ENCODE data around the gene NRP2.

NRP2 gene

DNA sequence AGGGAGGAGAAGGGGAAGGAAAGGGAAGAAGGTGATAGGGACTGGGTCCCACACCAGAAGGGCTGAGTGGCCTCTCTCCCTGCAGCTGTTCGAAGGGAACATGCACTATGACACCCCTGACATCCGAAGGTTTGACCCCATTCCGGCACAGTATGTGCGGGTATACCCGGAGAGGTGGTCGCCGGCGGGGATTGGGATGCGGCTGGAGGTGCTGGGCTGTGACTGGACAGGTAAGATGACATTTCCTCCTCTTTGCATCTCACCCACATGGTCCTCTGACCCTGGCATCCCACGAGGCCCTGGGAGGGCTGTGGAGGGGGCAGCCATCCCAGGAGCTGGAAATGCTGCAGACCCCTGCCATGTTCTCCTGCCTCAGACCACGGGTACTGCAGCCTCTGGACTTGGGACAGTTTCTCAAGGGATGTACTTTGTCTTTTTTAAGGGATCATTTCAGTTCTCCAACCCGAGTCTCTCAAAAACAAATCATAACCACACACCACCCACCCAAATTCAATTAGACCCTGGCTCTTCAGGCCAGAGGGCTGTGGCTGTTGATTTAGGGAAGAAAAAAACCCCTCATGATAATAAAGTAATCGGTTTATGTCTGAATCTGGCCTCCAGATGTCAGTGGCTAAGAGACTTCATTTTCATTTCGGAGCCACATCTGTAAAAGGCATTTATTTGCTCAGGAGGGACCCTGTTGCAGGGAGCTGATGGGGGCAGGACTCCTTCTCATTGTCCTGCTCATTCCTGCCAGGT is 63.5 kb downstream of the NRP2 start (continued):
- no peak for TF ChIP-seq POU6F1 (CRISPR knock-in tag; IDR thresholded peaks at IDR 0.05; ENCODE audit: borderline replicate concordance, low read depth)
- TF ChIP-seq ESRRG (CRISPR knock-in tag; IDR thresholded peaks at IDR 0.05): no peak
- TF ChIP-seq ARNTL (CRISPR knock-in tag; IDR thresholded peaks at IDR 0.05; ENCODE audit: borderline replicate concordance, low read depth): no peak
- TF ChIP-seq TOX (CRISPR knock-in tag; IDR thresholded peaks at IDR 0.05; ENCODE audit: borderline replicate concordance): no peak

- TF ChIP-seq, protein P1, sequence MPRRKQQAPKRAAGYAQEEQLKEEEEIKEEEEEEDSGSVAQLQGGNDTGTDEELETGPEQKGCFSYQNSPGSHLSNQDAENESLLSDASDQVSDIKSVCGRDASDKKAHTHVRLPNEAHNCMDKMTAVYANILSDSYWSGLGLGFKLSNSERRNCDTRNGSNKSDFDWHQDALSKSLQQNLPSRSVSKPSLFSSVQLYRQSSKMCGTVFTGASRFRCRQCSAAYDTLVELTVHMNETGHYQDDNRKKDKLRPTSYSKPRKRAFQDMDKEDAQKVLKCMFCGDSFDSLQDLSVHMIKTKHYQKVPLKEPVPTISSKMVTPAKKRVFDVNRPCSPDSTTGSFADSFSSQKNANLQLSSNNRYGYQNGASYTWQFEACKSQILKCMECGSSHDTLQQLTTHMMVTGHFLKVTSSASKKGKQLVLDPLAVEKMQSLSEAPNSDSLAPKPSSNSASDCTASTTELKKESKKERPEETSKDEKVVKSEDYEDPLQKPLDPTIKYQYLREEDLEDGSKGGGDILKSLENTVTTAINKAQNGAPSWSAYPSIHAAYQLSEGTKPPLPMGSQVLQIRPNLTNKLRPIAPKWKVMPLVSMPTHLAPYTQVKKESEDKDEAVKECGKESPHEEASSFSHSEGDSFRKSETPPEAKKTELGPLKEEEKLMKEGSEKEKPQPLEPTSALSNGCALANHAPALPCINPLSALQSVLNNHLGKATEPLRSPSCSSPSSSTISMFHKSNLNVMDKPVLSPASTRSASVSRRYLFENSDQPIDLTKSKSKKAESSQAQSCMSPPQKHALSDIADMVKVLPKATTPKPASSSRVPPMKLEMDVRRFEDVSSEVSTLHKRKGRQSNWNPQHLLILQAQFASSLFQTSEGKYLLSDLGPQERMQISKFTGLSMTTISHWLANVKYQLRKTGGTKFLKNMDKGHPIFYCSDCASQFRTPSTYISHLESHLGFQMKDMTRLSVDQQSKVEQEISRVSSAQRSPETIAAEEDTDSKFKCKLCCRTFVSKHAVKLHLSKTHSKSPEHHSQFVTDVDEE (CRISPR knock-in tag; IDR thresholded peaks at IDR 0.05): 0 out of 2 replicates have a peak, but pooled peaks have one; percentile 0
- no peak for TF ChIP-seq ZFP3 (CRISPR knock-in tag; IDR thresholded peaks at IDR 0.05)
- peak; percentile 58 for ATAC-seq
Observed at GRCh38 chr2:205746420-205746785, 64.1 kb downstream of the NRP2 start.

DNA sequence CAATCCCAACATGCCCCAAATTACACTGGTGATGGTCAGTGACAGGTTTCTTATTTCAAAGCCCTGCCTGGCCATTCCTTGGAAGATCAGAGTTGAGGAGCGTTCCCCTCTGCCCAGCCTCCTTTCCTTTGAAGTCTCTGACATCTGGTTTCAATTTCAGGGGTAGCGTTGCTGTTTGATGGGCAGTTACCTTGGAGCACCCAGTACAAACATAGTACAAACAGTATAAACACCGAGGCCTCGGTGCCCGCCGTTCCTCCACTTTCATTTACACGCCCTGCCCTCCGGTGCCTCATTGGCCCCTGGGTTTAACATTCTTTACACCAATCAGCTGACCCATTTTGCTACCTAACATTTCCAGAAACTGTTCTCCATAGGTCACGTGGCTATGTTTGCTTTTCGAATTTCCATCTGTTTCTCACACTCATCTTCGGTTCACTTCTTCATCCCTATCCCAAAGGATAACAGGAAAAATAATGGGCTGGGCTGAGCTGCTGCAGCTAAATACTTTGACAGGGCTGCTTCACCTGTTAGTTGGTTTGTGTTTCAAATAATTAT is 65.6 kb downstream of the NRP2 start:
- TF ChIP-seq, protein P1 (CRISPR knock-in tag; IDR thresholded peaks at IDR 0.05): 0 out of 2 replicates have a peak, but pooled peaks have one; percentile 14
- TF ChIP-seq, protein P2, sequence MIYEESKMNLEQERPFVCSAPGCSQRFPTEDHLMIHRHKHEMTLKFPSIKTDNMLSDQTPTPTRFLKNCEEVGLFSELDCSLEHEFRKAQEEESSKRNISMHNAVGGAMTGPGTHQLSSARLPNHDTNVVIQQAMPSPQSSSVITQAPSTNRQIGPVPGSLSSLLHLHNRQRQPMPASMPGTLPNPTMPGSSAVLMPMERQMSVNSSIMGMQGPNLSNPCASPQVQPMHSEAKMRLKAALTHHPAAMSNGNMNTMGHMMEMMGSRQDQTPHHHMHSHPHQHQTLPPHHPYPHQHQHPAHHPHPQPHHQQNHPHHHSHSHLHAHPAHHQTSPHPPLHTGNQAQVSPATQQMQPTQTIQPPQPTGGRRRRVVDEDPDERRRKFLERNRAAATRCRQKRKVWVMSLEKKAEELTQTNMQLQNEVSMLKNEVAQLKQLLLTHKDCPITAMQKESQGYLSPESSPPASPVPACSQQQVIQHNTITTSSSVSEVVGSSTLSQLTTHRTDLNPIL (CRISPR knock-in tag; IDR thresholded peaks at IDR 0.05; ENCODE audit: low read depth): no peak
- TF ChIP-seq OSR1 (CRISPR knock-in tag; IDR thresholded peaks at IDR 0.05) (no peak), ISL1 (CRISPR knock-in tag; IDR thresholded peaks at IDR 0.05) (no peak), ESRRG (CRISPR knock-in tag; IDR thresholded peaks at IDR 0.05) (no peak)
- ATAC-seq: peak; percentile 62

DNA sequence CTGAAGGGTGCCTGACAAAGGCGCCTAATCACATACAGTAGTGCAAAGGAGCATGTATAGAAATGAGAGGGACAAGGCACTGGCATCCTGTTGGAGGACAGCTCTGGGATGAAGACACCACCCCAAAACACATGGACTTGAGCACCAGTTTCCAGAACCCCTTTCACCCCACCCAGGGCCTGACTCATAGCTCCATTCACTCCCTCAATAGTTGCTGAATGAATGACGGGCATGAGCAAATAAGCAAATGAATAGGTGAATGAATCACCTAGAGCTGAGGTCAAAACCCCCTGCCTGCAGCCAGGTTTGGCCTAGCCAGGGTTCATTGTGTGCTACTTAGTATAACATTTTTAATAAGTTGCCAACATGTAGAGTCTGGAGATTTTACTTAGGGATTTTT is 66.3 kb downstream of the NRP2 start:
- no peak for ATAC-seq
- TF ChIP-seq BACH2 (CRISPR knock-in tag; IDR thresholded peaks at IDR 0.05; ENCODE audit: borderline replicate concordance): no peak
- no peak for TF ChIP-seq CSRNP3 (CRISPR knock-in tag; IDR thresholded peaks at IDR 0.05)
- no peak for TF ChIP-seq ZNF70 (CRISPR knock-in tag; IDR thresholded peaks at IDR 0.05)
- TF ChIP-seq, protein P2 (CRISPR knock-in tag; IDR thresholded peaks at IDR 0.05; ENCODE audit: low read depth): no peak
- TF ChIP-seq ARNTL (CRISPR knock-in tag; IDR thresholded peaks at IDR 0.05; ENCODE audit: borderline replicate concordance, low read depth): no peak
- TF ChIP-seq TOX (CRISPR knock-in tag; IDR thresholded peaks at IDR 0.05; ENCODE audit: borderline replicate concordance): no peak
- TF ChIP-seq, protein P1 (CRISPR knock-in tag; IDR thresholded peaks at IDR 0.05): no peak
- no peak for TF ChIP-seq POU6F1 (CRISPR knock-in tag; IDR thresholded peaks at IDR 0.05; ENCODE audit: borderline replicate concordance, low read depth)
- no peak for TF ChIP-seq ZC3H10 (CRISPR knock-in tag; IDR thresholded peaks at IDR 0.05)
- TF ChIP-seq SNAI2 (CRISPR knock-in tag; IDR thresholded peaks at IDR 0.05): no peak
- no peak for TF ChIP-seq TCF4 (CRISPR knock-in tag; IDR thresholded peaks at IDR 0.05; ENCODE audit: borderline replicate concordance)
- no peak for TF ChIP-seq PPARA (CRISPR knock-in tag; IDR thresholded peaks at IDR 0.05; ENCODE audit: borderline replicate concordance)
